Measurements from ENCODE around the gene FOXL1.

Gene FOXL1

DNA sequence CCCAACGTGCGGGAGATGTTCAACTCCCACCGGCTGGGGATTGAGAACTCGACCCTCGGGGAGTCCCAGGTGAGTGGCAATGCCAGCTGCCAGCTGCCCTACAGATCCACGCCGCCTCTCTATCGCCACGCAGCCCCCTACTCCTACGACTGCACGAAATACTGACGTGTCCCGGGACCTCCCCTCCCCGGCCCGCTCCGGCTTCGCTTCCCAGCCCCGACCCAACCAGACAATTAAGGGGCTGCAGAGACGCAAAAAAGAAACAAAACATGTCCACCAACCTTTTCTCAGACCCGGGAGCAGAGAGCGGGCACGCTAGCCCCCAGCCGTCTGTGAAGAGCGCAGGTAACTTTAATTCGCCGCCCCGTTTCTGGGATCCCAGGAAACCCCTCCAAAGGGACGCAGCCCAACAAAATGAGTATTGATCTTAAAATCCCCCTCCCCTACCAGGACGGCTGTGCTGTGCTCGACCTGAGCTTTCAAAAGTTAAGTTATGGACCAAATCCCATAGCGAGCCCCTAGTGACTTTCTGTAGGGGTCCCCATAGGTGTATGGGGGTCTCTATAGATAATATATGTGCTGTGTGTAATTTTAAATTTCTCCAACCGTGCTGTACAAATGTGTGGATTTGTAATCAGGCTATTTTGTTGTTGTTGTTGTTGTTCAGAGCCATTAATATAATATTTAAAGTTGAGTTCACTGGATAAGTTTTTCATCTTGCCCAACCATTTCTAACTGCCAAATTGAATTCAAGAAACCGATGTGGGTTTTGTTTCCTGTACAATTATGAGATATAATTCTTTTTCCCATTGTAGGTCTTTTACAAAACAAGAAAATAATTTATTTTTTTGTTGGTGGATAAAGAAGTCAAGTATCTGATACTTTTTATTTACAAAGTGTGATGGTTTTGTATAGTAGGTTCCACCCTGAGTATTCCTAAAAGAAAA, 9.4 kb upstream of the FOXL1 start:
- no peak for DNase-seq
- ATAC-seq, result no peak

- ATAC-seq (no peak), DNase-seq (no peak)
Measured at GRCh38 chr16:86569701-86570447, 8.5 kb upstream of the FOXL1 start.

DNA sequence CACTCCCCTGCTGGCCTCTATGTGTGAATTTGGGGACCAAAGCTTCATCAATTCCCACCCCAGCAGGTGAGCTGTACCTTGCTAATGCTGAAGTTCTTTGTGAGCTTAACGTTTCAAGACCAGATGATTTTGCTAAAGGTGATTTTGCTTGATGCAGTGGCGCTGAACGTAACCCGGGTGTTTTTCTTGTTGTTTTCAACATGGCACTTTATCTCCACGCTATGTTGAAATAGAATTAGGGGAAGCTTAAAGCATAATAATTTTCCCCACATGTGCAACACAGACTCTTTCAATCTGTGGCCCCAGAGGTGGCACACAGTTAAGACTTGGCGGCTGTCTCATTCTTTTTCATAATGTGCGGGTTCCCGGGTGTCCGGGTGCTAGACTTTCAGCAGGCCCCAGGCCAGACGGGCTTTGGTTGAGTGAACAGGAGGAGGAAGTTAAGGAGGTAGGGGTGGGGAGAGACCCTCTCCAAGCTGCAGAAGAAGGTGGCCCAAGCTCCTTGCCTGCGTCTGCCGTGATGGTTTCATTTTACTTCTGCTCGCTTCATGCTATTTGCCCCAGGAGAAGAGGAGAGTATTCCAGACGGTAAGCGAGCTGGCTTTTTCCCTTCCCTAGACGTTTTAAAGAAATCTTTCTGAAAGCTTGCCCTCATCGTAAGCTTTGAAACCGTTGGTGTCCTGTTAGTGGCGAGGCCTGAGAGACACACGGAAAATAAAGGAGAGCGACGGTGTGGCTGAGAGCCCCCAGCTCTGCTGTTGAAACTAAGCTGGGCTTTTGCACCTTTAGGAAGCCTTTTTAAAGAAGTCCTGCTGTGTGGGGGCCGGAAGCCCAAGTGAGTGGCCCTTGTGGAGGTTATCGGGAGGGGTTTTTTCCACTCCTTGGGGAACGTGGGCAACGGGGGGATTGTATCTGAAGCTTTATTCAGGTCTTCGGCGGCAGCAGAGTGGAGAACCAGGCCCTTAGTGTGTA, 7.5 kb upstream of the FOXL1 start:
- DNase-seq (no peak), ATAC-seq (no peak)

DNA sequence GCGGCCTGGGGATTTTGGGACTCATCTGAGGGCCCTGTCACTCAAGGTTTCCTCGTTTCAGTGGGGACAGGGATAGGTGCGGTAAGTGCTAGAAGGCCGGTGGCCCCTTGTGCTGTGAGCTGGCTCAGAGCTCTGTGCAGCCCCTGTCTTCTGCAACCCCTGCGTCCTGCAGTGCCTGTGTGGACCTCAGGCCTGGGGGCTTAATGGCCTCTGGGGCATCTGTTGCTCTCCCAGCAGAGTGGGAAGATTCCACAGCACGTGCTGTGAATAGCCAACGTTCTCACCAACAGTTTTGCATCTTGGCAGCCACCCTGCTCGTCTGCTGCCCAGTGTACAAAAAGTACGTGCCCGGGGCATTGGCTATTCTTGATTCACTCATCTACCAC, 6.8 kb upstream of the FOXL1 start:
- no peak for ATAC-seq

DNA sequence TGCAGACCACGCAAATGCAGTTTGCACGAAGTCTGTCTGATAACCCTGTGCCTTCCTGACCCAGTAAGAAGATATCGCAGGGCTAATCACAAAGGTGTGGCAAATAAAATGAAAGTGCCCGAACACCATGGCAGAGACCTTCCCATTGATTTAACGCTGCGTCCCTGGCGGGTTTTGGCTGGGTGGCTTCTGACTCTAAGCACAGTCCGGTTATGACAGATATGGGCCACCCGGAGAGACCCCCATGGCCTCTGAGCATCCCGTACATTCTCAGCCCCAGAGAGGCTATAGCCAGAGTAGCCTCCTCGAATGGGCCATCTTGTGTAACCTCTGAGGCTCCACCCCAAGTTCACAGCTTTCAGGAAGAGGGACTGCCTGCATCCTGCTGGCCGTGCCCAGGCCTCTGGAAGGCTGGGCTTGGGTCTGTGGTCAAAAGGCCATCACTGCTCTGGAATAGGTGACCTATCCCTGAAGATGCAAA, 6.3 kb upstream of the FOXL1 start:
- ATAC-seq (no peak), DNase-seq (no peak)

More for the DNA sequence above, 6.8 kb upstream of the FOXL1 start:
- no peak for DNase-seq

DNA sequence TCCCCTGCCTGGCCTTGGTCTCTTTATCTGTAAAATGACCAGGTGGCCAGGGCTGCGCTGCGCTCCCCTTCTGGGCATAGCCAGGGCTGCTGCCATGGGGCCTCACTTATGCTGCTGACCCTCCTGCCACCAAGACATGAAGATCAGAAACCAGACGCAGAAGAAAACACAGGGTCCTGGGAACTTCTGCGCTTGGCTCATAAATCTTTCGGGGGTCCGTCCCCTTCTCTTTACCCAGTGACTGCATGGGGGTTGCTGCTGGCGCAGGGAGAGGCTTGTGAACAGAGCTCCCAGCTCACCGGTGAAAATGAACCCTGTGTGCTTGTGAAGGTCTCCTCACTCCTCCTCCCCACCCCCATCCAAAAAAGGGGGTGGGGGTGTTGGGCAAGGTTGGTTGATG, 5.7 kb upstream of the FOXL1 start:
- ATAC-seq (no peak), DNase-seq (no peak)

GRCh38 chr16:86573215-86573614, 5.1 kb upstream of the FOXL1 start:
- ATAC-seq (no peak), DNase-seq (no peak)

DNA sequence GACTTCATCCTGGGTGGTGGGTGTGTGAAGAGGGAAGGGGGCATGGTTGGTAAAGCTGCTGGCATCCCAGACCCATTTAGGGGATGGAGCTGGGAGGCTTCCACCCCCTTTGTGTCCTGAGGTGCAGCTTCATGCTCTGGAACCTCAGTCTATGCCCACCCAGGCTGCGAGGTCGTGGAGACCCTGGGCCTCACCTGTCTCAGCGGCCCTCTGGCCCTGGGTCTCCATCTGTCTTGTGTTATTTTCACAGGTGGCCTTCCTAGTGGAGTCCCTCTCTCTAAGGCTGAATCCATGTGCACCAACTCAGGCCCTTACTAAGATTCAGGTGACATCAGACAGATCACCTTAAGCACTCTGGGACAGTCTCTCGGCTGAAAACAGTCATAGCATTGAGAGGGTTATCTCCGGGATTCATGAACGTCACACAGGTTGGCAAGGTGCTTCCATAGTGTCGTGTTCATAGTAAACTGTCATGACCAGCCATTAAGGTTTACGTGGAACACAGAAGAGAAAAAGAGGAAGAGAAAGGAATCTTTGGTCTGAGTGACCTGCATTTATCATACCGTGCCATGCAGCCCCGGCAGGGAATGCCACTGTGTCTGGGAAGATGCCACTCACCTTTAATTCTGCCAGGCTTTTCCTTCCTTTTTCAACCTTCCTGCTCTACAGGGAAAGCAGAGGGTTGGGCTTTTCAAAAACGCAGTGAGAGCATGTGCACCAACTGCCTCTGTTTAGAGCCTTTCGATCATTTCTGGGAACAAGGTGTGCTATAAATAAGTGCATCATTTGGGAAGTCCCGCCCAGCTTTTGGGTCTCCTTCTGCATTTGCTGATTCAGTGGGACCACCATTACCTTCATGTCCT, 4.5 kb upstream of the FOXL1 start:
- no peak for ATAC-seq
- DNase-seq, result no peak

GRCh38 chr16:86574646-86575045, 3.7 kb upstream of the FOXL1 start:
- no peak for ATAC-seq

GRCh38 chr16:86575095-86575685, 3.2 kb upstream of the FOXL1 start:
- ATAC-seq (no peak), DNase-seq (no peak)

More at GRCh38 chr16:86574646-86575045, 3.7 kb upstream of the FOXL1 start:
- no peak for DNase-seq

GRCh38 chr16:86575754-86576557, 2.4 kb upstream of the FOXL1 start:
- DNase-seq, result peak; percentile 59

GRCh38 chr16:86576591-86577313, 1.6 kb upstream of the FOXL1 start:
- ATAC-seq (no peak), DNase-seq (no peak)

More at GRCh38 chr16:86575754-86576557, 2.4 kb upstream of the FOXL1 start:
- ATAC-seq, result no peak

- DNase-seq (no peak), ATAC-seq (no peak)
Measured at GRCh38 chr16:86577314-86577971, 906 bp upstream of the FOXL1 start.

GRCh38 chr16:86578611-86579267, 390 bp downstream of the FOXL1 start:
- ATAC-seq, result no peak

GRCh38 chr16:86579268-86580062, 1.1 kb downstream of the FOXL1 start:
- no peak for DNase-seq
- no peak for ATAC-seq

More at GRCh38 chr16:86578611-86579267, 390 bp downstream of the FOXL1 start:
- no peak for DNase-seq

DNA sequence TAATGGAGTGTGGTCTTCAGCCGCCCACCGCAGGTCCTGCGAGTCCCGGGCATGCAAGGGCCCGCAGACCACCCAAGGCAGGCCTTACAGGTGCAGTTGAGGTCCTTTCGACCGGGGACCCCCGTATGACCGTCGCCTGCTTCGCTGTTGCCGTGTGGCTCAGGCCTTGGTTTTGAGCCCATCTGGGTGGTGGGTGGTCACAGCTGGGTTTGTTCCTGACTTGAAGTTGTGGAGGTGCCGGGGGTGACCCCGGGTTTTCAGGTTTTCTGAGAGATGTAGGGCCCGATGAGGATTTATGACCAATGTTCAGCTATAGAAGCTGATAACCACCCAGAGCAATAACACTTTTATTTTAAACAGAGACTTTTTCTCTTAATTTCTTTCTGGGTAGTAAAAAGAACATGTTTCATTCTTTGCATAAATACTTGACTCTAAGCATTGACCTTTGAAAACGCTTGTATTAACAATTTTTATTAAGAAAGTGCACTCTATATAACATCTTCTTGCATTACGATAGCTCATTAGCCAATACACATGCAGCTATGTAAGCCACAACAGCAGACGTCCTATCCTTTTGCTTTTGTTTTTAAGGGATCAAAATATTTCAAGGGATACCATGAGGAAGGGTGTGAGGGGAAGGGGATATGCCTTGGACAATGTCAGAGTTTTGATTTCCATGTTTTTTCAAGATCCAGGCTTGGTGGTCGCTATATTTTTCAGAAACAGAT, 1.9 kb downstream of the FOXL1 start:
- DNase-seq (no peak), ATAC-seq (no peak)

Data from stimulated activated naive CD8-positive, alpha-beta T cell treated with anti-CD3 and anti-CD28 coated beads, Interleukin-15, Interleukin-2, amounts not matched to agents 100 U/mL and 50 U/mL, for 24 hours (primary cell).